NOMO-1 treated with DMSO at 0.1 percent for 48 hours (cell line): ENCODE measurements around the gene FBXW5.

Source experiments
- DNase-seq: peaks from one replicate; lab custom pipeline; 2025; ENCODE audit not compliant: unreplicated experiment; lab: John Stamatoyannopoulos, UW

The FBXW5 gene

GRCh38 chr9:136978073-136978864, 33.7 kb upstream of the FBXW5 start:
- DNase-seq: peak; percentile 47

GRCh38 chr9:136977649-136978072, 33.1 kb upstream of the FBXW5 start:
- no peak for DNase-seq

- no peak for DNase-seq
Measured at GRCh38 chr9:136977223-136977622, 32.7 kb upstream of the FBXW5 start, which contains the start of gene PTGDS. TSS of gene PTGDS (plus strand) at chr9:136977504. CDS start at chr9:136977579, 75 bp downstream.

- no peak for DNase-seq
Measured at GRCh38 chr9:136975644-136976043, 31.1 kb upstream of the FBXW5 start.

GRCh38 chr9:136974817-136975535, 30.4 kb upstream of the FBXW5 start:
- DNase-seq: no peak

GRCh38 chr9:136973618-136974617, 29.4 kb upstream of the FBXW5 start:
- no peak for DNase-seq

GRCh38 chr9:136972743-136973142, 28.2 kb upstream of the FBXW5 start:
- DNase-seq: no peak

- no peak for DNase-seq
Measured at GRCh38 chr9:136972335-136972734, 27.8 kb upstream of the FBXW5 start.

- DNase-seq: no peak
Measured at GRCh38 chr9:136971746-136972145, 27.2 kb upstream of the FBXW5 start.

GRCh38 chr9:136970361-136970760, 25.8 kb upstream of the FBXW5 start:
- DNase-seq: no peak

GRCh38 chr9:136969774-136970173, 25.2 kb upstream of the FBXW5 start:
- DNase-seq: no peak

GRCh38 chr9:136969150-136969549, 24.6 kb upstream of the FBXW5 start:
- no peak for DNase-seq

GRCh38 chr9:136968333-136969127, 24.0 kb upstream of the FBXW5 start:
- DNase-seq: no peak

GRCh38 chr9:136965771-136966484, 21.4 kb upstream of the FBXW5 start:
- DNase-seq: no peak

- no peak for DNase-seq
Measured at GRCh38 chr9:136964833-136965422, 20.4 kb upstream of the FBXW5 start.

GRCh38 chr9:136964171-136964689, 19.7 kb upstream of the FBXW5 start:
- DNase-seq: no peak

- DNase-seq: no peak
Measured at GRCh38 chr9:136963751-136964150, 19.2 kb upstream of the FBXW5 start.

- DNase-seq: no peak
Measured at GRCh38 chr9:136963341-136963740, 18.8 kb upstream of the FBXW5 start.

- DNase-seq: no peak
Measured at GRCh38 chr9:136962701-136963248, 18.2 kb upstream of the FBXW5 start.
